Fibroblast of mammary gland (primary cell): ENCODE measurements around the gene PNMA5.

ENCODE experiments used
- DNase-seq: peaks from one replicate; pipeline ENCODE4 v3.0.0-alpha.2; 2010; ENCODE audit warnings: low read depth
- H3K4me3 ChIP-seq: 2 replicates; pipeline ENCODE4 v1.5.1; 2011; ENCODE audit warnings: low read depth, mild to moderate bottlenecking, low read length, moderate library complexity; ENCODE audit not compliant: control insufficient read depth
- TF ChIP-seq, protein P1 (sequence below): conservative IDR thresholded peaks from 2 replicates; pipeline ENCODE4 v1.5.1; 2011; ENCODE audit warnings: low read depth, low read length, inconsistent platforms; ENCODE audit not compliant: control insufficient read depth, insufficient read depth

The PNMA5 gene

DNA sequence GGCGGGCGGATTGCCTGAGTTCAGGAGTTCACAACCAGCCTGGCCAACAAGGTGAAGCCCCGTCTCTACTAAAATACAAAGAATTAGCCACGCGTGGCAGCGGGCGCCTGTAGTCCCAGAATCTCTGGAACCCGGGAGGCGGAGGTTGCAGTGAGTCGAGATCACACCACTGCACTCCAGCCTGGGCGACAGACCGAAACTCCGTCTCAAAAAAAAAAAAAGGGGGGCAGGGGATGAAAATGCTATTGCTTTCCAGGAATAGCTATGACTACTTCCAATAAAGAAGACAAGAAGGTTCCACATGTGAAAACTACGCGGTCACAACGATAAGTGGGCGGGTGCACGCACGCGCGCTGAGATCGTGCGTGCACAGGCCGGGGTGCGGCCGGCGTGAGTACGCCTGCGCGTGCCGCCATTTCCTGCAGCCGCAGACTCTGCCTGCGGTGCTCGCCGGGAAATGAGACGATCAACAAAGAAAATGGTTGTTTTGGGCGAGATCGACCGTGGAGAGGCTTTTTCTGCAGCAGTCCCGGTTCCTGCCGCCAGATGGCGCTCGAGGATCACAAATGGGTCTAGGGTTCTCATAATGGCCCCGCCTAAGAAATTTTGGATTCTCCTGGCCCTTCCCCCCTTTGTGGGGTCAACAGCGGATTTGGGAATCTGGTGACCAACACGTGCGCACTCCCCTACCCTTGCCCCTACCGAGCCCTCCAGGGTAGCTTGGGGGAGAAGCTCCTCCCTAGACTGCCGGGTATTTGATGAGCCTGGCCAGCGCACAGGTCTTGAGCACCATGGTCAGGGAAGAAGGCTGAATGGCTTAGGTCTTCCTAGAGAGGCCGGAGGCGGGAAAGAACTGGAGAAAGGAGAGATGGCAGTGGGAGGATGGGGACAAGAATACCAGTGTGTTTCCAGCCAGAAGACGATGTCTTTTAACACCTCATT, 35.1 kb downstream of the PNMA5 start:
- peak; percentile 86 for DNase-seq
- TF ChIP-seq, protein P1, sequence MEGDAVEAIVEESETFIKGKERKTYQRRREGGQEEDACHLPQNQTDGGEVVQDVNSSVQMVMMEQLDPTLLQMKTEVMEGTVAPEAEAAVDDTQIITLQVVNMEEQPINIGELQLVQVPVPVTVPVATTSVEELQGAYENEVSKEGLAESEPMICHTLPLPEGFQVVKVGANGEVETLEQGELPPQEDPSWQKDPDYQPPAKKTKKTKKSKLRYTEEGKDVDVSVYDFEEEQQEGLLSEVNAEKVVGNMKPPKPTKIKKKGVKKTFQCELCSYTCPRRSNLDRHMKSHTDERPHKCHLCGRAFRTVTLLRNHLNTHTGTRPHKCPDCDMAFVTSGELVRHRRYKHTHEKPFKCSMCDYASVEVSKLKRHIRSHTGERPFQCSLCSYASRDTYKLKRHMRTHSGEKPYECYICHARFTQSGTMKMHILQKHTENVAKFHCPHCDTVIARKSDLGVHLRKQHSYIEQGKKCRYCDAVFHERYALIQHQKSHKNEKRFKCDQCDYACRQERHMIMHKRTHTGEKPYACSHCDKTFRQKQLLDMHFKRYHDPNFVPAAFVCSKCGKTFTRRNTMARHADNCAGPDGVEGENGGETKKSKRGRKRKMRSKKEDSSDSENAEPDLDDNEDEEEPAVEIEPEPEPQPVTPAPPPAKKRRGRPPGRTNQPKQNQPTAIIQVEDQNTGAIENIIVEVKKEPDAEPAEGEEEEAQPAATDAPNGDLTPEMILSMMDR, result peak; percentile 76
- H3K4me3 ChIP-seq, result peak overlapping the region; percentile 34

DNA sequence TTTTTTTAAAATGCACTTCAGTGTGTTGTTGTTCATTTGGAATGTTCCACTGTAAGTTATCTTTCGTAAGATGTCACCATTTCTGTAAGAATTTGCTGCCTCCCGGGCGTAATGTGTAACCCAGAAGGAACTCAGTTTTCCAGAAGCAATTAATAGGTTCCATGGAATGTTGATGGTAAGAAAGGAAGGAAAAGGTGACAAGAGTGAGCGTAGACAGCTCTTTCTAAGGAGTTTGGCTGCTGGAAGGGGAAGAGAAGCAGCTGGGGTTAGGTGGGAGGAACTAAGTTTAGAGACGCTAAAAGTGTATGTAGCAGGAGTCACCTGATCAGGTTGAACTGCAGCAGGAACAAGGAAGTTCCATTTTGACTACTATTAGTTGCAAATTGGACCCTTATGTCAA, 35.9 kb downstream of the PNMA5 start:
- no peak for DNase-seq
- TF ChIP-seq, protein P1, result no peak
- H3K4me3 ChIP-seq, result peak overlapping the region; percentile 34

DNA sequence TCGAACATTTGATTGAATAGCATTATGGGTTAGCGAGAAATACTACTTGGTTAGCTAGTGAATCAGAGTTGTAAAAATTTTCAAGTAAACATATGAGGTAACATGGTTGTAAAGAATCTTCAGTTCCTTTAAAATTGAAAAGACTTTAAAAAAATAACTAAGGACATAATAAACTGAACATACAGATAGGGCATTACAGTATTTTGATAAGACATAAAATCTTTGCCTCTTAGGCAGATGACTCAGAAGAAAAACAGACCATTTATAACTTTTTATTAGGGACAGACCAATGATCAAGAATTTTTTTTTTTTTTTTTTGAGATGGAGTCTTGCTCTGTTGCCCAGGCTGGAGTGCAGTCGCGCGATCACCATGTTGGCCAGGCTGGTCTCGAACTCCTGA, 43.1 kb downstream of the PNMA5 start:
- DNase-seq, result no peak
- TF ChIP-seq, protein P1, result no peak
- H3K4me3 ChIP-seq, result no peak overlapping the region

DNA sequence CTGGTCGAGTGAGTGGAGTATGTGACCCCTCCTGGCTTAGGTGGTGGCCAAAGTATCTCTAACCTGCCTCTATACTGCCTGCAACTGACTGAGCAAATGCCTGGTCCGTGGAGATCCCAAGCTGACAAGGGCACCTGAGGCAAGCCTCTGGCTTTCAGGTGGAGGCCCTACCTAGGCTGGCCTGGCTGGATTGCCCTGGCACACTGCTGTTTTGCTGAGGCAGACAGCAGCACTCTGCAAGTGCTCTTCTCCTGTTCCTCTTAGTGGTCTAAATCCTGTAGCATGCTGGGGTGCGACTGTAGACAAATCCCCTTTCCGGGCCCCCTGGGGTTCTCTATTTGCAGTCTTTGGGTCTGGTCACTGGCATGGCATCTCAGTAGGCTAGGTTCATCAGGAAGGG, 44.8 kb downstream of the PNMA5 start:
- DNase-seq, result no peak
- no peak overlapping the region for H3K4me3 ChIP-seq
- TF ChIP-seq, protein P1, result no peak

DNA sequence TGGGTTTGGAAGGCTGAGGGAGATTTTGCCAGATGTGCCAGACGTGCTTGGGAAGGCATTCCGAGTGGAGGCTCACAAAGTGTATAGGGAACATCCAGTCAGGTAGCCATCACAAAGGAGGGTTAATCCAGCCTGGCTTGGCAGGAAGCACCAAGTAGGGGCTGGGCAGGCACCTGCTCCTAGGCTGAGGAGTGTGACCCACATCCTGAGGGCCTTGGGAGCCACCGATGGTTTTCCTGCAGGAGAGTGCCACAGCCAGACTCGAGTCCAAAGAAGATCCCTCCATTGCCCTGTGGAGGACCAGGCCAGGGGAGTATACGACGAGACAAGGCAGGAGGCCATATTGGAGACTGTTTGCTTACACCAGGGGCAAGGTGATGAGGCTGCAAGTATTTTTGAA, 47.2 kb downstream of the PNMA5 start:
- no peak for DNase-seq
- H3K4me3 ChIP-seq, result no peak overlapping the region
- TF ChIP-seq, protein P1, result no peak

DNA sequence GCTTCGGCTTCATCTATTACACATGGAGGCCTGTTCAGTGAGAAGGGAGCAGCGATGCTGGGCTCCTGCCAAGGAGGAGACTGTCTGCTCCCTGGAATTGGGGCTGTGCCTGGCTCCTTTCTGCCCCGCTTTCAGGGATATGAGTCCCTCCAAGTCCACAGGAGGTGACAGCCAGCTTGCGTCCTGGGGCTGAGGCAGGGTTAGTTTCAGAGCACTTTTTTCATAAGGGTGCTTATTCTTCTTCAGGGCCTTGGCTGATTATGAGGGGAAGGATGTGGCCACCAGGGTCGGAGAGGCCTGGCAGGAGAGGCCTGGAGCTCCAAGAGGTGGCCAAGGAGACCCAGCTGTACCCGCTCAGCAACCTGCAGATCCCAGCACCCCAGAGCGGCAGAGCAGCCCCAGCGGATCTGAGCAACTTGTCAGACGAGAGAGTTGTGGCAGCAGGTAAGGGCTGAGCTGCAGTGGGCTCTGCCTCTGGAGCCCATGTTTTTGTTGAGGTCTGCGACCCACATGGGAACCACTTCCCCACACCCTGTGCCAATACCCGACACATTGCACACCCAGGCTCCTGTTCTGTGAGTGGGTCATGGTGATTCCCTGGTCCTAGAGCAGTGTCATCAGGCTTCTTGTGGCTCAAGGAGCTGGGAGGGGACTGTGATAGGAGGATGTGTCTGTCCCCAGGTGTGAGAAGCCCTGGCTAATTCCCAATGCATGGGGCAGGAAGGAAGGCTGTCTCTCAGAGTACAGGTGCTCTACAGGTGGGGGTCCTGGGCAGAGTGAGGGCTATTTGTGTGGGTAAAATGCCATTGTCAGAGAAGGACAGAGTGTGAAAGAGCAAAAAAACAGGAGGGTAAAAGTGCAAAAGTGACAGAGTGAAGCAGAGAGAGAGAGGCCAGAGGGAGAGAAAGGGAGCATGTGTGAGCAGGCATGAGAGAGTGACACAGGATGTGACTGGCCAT, 48.6 kb downstream of the PNMA5 start:
- TF ChIP-seq, protein P1, result no peak
- no peak for DNase-seq
- H3K4me3 ChIP-seq, result no peak overlapping the region
